Body of pancreas (tissue), 4 donors: ENCODE measurements around the gene BICD1. TPM values are rescaled to one million over a fixed set of nuclear protein-coding genes. Genes with fewer than 3 reads are reported as not detected.

Experiments used
- ATAC-seq: fragments of 150-250 bp; one replicate; pipeline ENCODE4 v1.9.1; 2016
- DNase-seq, 4 donors: peaks; one replicate each; pipeline ENCODE4 v3.0.0-alpha.2; 2019
- H3K27ac ChIP-seq, 4 donors: fragments of 200-600 bp; sonication (generic); 1 replicate in 3 of 4; 2 replicates in 1 of 4; pipeline versions ENCODE4 v1.5.1 to v1.6.1; 2016 to 2019; ENCODE audit warnings: mild to moderate bottlenecking in 1 of 4, mixed read lengths in 1 of 4, moderate library complexity in 1 of 4
- H3K27me3 ChIP-seq, 2 donors: fragments of 200-600 bp; sonication (generic); one replicate each; pipeline ENCODE4 v1.6.0; 2016; ENCODE audit warnings: mild to moderate bottlenecking in 1 of 2
- H3K36me3 ChIP-seq, 2 donors: fragments of 200-600 bp; sonication (generic); replicated peaks in 1 of 2; 2 replicates each; pipeline ENCODE4 v1.5.1; 2016; ENCODE audit warnings: low read depth in 2 of 2; ENCODE audit not compliant: insufficient read depth in 1 of 2
- H3K4me1 ChIP-seq: fragments of 200-600 bp; sonication (generic); one replicate; pipeline ENCODE4 v1.6.0; 2016
- H3K4me3 ChIP-seq, 2 donors: fragments of 200-600 bp; sonication (generic); 1 replicate in 1 of 2; 2 replicates in 1 of 2; pipeline ENCODE4 v1.5.1; 2016 to 2019
- H3K9me3 ChIP-seq, 3 donors: fragments of 200-600 bp; sonication (generic); 1 replicate in 2 of 3; 2 replicates in 1 of 3; pipeline ENCODE4 v1.5.1; 2016
- POLR2A ChIP-seq, 3 donors: fragments of 450-650 bp; IDR thresholded peaks; one replicate each; pipeline ENCODE4 v1.6.1; 2016; ENCODE audit warnings: antibody characterized with exemption in 3 of 3, mild to moderate bottlenecking in 2 of 3
- WGBS, 2 donors: methylation state at CpG; one replicate each; pipeline ENCODE4 v1.1.5; 2017; 5-methylcytosine and 5-hydroxymethylcytosine counted together
- intact Hi-C: fragments of 100-400 bp; cut with DNase I; formaldehyde crosslinking; loops from one replicate; pipeline ENCODE4 v1.15.1; 2023
- total RNA-seq, 2 donors: library from RNA; depleted of rRNA; stranded (reverse); fragments of >200 nt; gene quantifications; one replicate each; pipeline ENCODE4 v1.1.0, GENCODE V29; 2016
- TF ChIP-seq, protein P1 (sequence below), 7 experiments: fragments of 450-650 bp in 4 of 7; fragments of 200-600 bp in 3 of 7; sonication (generic) in 3 of 7; IDR thresholded peaks; one replicate each; pipeline ENCODE4 v1.5.1; 2016 to 2019; ENCODE audit warnings: antibody characterized with exemption in 7 of 7

The BICD1 gene
- total RNA-seq, 2 donors from 2014 or later: 3.0 to 6.2 TPM

- Histone ChIP-seq H3K27me3 (no peaks in the 10 kb centered on the region), H3K27ac (no peak overlapping the region), H3K36me3 (no peaks in the 10 kb centered on the region), H3K9me3 (no peaks in the 10 kb centered on the region), H3K4me3 (no peak overlapping the region), H3K4me1 (peaks cover 15% of the 10 kb centered on the region)
- ATAC-seq: no peak
- intact Hi-C loops: no loop called here
- no peak for DNase-seq
- WGBS, 2 donors: 56 to 64% methylated on average over 11 of the region's 11 CpGs
- TF ChIP-seq, protein P1, sequence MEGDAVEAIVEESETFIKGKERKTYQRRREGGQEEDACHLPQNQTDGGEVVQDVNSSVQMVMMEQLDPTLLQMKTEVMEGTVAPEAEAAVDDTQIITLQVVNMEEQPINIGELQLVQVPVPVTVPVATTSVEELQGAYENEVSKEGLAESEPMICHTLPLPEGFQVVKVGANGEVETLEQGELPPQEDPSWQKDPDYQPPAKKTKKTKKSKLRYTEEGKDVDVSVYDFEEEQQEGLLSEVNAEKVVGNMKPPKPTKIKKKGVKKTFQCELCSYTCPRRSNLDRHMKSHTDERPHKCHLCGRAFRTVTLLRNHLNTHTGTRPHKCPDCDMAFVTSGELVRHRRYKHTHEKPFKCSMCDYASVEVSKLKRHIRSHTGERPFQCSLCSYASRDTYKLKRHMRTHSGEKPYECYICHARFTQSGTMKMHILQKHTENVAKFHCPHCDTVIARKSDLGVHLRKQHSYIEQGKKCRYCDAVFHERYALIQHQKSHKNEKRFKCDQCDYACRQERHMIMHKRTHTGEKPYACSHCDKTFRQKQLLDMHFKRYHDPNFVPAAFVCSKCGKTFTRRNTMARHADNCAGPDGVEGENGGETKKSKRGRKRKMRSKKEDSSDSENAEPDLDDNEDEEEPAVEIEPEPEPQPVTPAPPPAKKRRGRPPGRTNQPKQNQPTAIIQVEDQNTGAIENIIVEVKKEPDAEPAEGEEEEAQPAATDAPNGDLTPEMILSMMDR (IDR thresholded peaks at IDR 0.05): no peak
- no peak for TF ChIP-seq POLR2A (IDR thresholded peaks at IDR 0.05)
Measured at GRCh38 chr12:32104572-32105355, 1.9 kb upstream of the BICD1 start.

GRCh38 chr12:32105986-32106516 lies 596 bp upstream of the BICD1 start:
- WGBS, 2 donors: 17 to 18% methylated on average over 13 to 24 of the region's 24 CpGs
- ATAC-seq: no peak
- Histone ChIP-seq H3K4me3 (peak overlapping the region; percentile 72 to 92), H3K27ac (peak overlapping the region in 3 of 4 donors; percentile 70 to 83 (median 75)), H3K27me3 (no peaks in the 10 kb centered on the region), H3K36me3 (no peaks in the 10 kb centered on the region), H3K9me3 (no peaks in the 10 kb centered on the region), H3K4me1 (peaks cover 15% of the 10 kb centered on the region)
- TF ChIP-seq, protein P1 (IDR thresholded peaks at IDR 0.05): no peak
- TF ChIP-seq POLR2A (IDR thresholded peaks at IDR 0.05): no peak
- DNase-seq: no peak
- intact Hi-C loops: no loop called here

GRCh38 chr12:32107359-32108267 lies 966 bp downstream of the BICD1 start:
- TF ChIP-seq, protein P1 (IDR thresholded peaks at IDR 0.05): no peak
- TF ChIP-seq POLR2A (IDR thresholded peaks at IDR 0.05): no peak
- Histone ChIP-seq H3K4me1 (peaks cover 15% of the 10 kb centered on the region), H3K27me3 (no peaks in the 10 kb centered on the region), H3K9me3 (no peaks in the 10 kb centered on the region), H3K36me3 (no peaks in the 10 kb centered on the region), H3K4me3 (peak overlapping the region; percentile 72 to 92), H3K27ac (peak overlapping the region in 3 of 4 donors; percentile 70 to 83 (median 75))
- DNase-seq (peak in 2 of 4 donors; percentile 13 to 16), ATAC-seq (peak; percentile 12)
- intact Hi-C loops: no loop called here
- 28 to 29% methylated on average over 14 of the region's 14 CpGs for WGBS, 2 donors

- Histone ChIP-seq H3K9me3 (no peaks in the 10 kb centered on the region), H3K4me1 (peaks cover 15% of the 10 kb centered on the region), H3K36me3 (no peaks in the 10 kb centered on the region), H3K27me3 (no peaks in the 10 kb centered on the region), H3K4me3 (no peak overlapping the region), H3K27ac (no peak overlapping the region)
- ATAC-seq (no peak), DNase-seq (no peak)
- no peak for TF ChIP-seq POLR2A (IDR thresholded peaks at IDR 0.05)
- TF ChIP-seq, protein P1 (IDR thresholded peaks at IDR 0.05): no peak
- intact Hi-C loops: no loop called here
Measured at GRCh38 chr12:32108787-32109186, 2.1 kb downstream of the BICD1 start.
